Activated CD8-positive, alpha-beta memory T cell treated with anti-CD3 and anti-CD28 coated beads, Interleukin-2, amount 50 U/mL, for 24 hours (primary cell): ENCODE results near the gene C10orf67.
"Not testable (repeated sequence)": the region's sequence is repeated elsewhere in the genome, so short reads cannot be mapped to it uniquely, and the experiment has no call there.

Experiments
- DNase-seq: peaks from one replicate; pipeline ENCODE4 v3.0.0-alpha.2; 2020; ENCODE audit errors: extremely low read depth

The C10orf67 gene

GRCh38 chr10:23324351-23324750, 20.2 kb downstream of the C10orf67 start:
- no peak for DNase-seq

- DNase-seq, result no peak
Observed at GRCh38 chr10:23322082-23322481, 22.5 kb downstream of the C10orf67 start.

- no peak for DNase-seq
Observed at GRCh38 chr10:23319835-23320234, 24.8 kb downstream of the C10orf67 start.

GRCh38 chr10:23318359-23318758, 26.2 kb downstream of the C10orf67 start:
- DNase-seq, result no peak

GRCh38 chr10:23317416-23317815, 27.2 kb downstream of the C10orf67 start:
- no peak for DNase-seq

- DNase-seq, result no peak
Observed at GRCh38 chr10:23316406-23316805, 28.2 kb downstream of the C10orf67 start.

GRCh38 chr10:23315966-23316365, 28.6 kb downstream of the C10orf67 start:
- no peak for DNase-seq

GRCh38 chr10:23314835-23315239, 29.8 kb downstream of the C10orf67 start:
- DNase-seq, result peak; percentile 13

GRCh38 chr10:23311034-23311433, 33.6 kb downstream of the C10orf67 start:
- DNase-seq, result no peak

- DNase-seq, result no peak
Observed at GRCh38 chr10:23310404-23310803, 34.2 kb downstream of the C10orf67 start.

- DNase-seq, result not testable (repeated sequence)
Observed at GRCh38 chr10:23299961-23300360, 44.6 kb downstream of the C10orf67 start.

- no peak for DNase-seq
Observed at GRCh38 chr10:23294638-23295247, 49.9 kb downstream of the C10orf67 start.

GRCh38 chr10:23293973-23294590, 50.5 kb downstream of the C10orf67 start:
- no peak for DNase-seq

- no peak for DNase-seq
Observed at GRCh38 chr10:23293145-23293724, 51.4 kb downstream of the C10orf67 start.

- no peak for DNase-seq
Observed at GRCh38 chr10:23291551-23292334, 52.9 kb downstream of the C10orf67 start.

GRCh38 chr10:23284674-23285335, 59.8 kb downstream of the C10orf67 start:
- DNase-seq, result no peak

GRCh38 chr10:23284155-23284554, 60.4 kb downstream of the C10orf67 start:
- DNase-seq, result no peak

GRCh38 chr10:23283680-23284079, 60.9 kb downstream of the C10orf67 start:
- no peak for DNase-seq

- no peak for DNase-seq
Observed at GRCh38 chr10:23281044-23281433, 63.6 kb downstream of the C10orf67 start.

GRCh38 chr10:23280419-23281043, 64.1 kb downstream of the C10orf67 start:
- DNase-seq, result no peak

GRCh38 chr10:23275355-23275754, 69.2 kb downstream of the C10orf67 start:
- DNase-seq, result no peak

- not testable (repeated sequence) for DNase-seq
Observed at GRCh38 chr10:23274179-23274578, 70.4 kb downstream of the C10orf67 start.
